HepG2 (cell line): Measurements from ENCODE around the gene ZBTB46. TPM values are rescaled to one million over a fixed set of nuclear protein-coding genes. Genes with fewer than 3 reads are reported as not detected.

ENCODE experiments used
- BRF2 ChIP-seq: sonication (generic); formaldehyde crosslinking; IDR thresholded peaks from 2 replicates; pipeline ENCODE4 v1.8.1; 2022; ENCODE audit warnings: mild to moderate bottlenecking, missing genetic modification reagents
- CHCHD3 ChIP-seq: sonication (generic); formaldehyde crosslinking; IDR thresholded peaks from 2 replicates; pipeline ENCODE4 v1.8.0; 2022; ENCODE audit warnings: mild to moderate bottlenecking, missing genetic modification reagents, moderate library complexity
- DNMT1 ChIP-seq: sonication (generic); formaldehyde crosslinking; IDR thresholded peaks from 2 replicates; pipeline ENCODE4 v1.5.1; 2020; ENCODE audit warnings: mild to moderate bottlenecking, missing genetic modification reagents
- IRF9 ChIP-seq: sonication (generic); formaldehyde crosslinking; IDR thresholded peaks from 2 replicates; pipeline ENCODE4 v1.8.0; 2022; ENCODE audit warnings: missing genetic modification reagents, mild to moderate bottlenecking, borderline replicate concordance
- KLF11 ChIP-seq: IDR thresholded peaks from 2 replicates; pipeline ENCODE4 v1.6.1; 2016; ENCODE audit warnings: missing compliant biosample characterization
- MAZ ChIP-seq, 2 experiments: sonication (generic) in 1 of 2; formaldehyde crosslinking in 1 of 2; IDR thresholded peaks; 2 replicates each; pipeline versions ENCODE4 v1.5.0 to v1.6.1; 2012 to 2020; ENCODE audit warnings: low read depth in 2 of 2, mild to moderate bottlenecking in 2 of 2, borderline replicate concordance in 1 of 2, improper control_type of control experiment in 1 of 2, low read length in 1 of 2, missing genetic modification reagents in 1 of 2, moderate library complexity in 1 of 2
- MTERF4 ChIP-seq: sonication (generic); formaldehyde crosslinking; IDR thresholded peaks from 2 replicates; pipeline ENCODE4 v1.8.0; 2023; ENCODE audit warnings: mild to moderate bottlenecking, missing genetic modification reagents
- PCBP1 ChIP-seq: fragments of 200-400 bp; formaldehyde crosslinking; IDR thresholded peaks from 2 replicates; pipeline ENCODE4 v1.6.1; 2017; ENCODE audit warnings: mild to moderate bottlenecking, low read depth, low read length, borderline replicate concordance
- PLSCR1 ChIP-seq: sonication (generic); formaldehyde crosslinking; IDR thresholded peaks from 2 replicates; pipeline ENCODE4 v1.5.0; 2020; ENCODE audit warnings: missing genetic modification reagents, mild to moderate bottlenecking, borderline replicate concordance
- TEF ChIP-seq: sonication (generic); formaldehyde crosslinking; IDR thresholded peaks from 2 replicates; pipeline ENCODE4 v1.5.0; 2020; ENCODE audit warnings: missing genetic modification reagents
- TFE3 ChIP-seq: IDR thresholded peaks from 2 replicates; pipeline ENCODE4 v1.6.1; 2016
- ZNF276 ChIP-seq: sonication (generic); formaldehyde crosslinking; IDR thresholded peaks from 2 replicates; pipeline ENCODE4 v1.4.0; 2020; ENCODE audit warnings: mild to moderate bottlenecking, low read depth, missing genetic modification reagents
- ZNF639 ChIP-seq: conservative IDR thresholded peaks from 2 replicates; pipeline ENCODE4 v1.6.1; 2018; ENCODE audit warnings: missing genetic modification reagents
- ZNF691 ChIP-seq: sonication (generic); formaldehyde crosslinking; IDR thresholded peaks from 2 replicates; pipeline ENCODE4 v1.4.0; 2020; ENCODE audit warnings: missing genetic modification reagents, low read depth, mild to moderate bottlenecking, borderline replicate concordance
- polyA plus RNA-seq, 8 experiments: library from polyadenylated mRNA; depleted of rRNA in 3 of 8; stranded (reverse) in 7 of 8; unstranded in 1 of 8; fragments of >200 nt; fragmentation: Illumina TruSeq in 4 of 8; extraction: Trizol in 4 of 8; gene quantifications; 2 replicates each; pipeline versions ENCODE4 v1.2.1 to v1.2.3, GENCODE V29; 2011 to 2016; ENCODE audit warnings: low read depth in 4 of 8, missing spikeins in 1 of 8, mixed read lengths in 1 of 8; ENCODE audit not compliant: insufficient read depth in 1 of 8
- total RNA-seq, 5 experiments: library from RNA; depleted of rRNA; stranded (reverse); fragments of >200 nt; fragmentation: Illumina TruSeq; extraction: Trizol; gene quantifications; 2 replicates each; pipeline ENCODE4 v1.2.3, GENCODE V29; 2016; ENCODE audit warnings: low read depth in 1 of 5

The ZBTB46 gene
- total and polyA plus RNA-seq, 2 of the 13 experiments (the other 11 are each of a cell fraction or from before 2014, with no cell fraction given) = 1.6 to 13.5 TPM

GRCh38 chr20:63863021-63863797 is 32.1 kb upstream of the ZBTB46 start (continued):
- TF ChIP-seq TFE3 (no peak; the same call in 1 of the 2 replicates), PLSCR1 (no peak), ZNF691 (CRISPR knock-in tag) (no peak; the same call in 1 of the 2 replicates), MTERF4 (no peak), PCBP1 (no peak), DNMT1 (CRISPR knock-in tag) (peak; percentile 50; the same call in 1 of the 2 replicates), IRF9 (no peak), BRF2 (peak; percentile 31; the same call in 1 of the 2 replicates), ZNF276 (CRISPR knock-in tag) (no peak), ZNF639 (CRISPR knock-in tag) (no peak), KLF11 (CRISPR knock-in tag) (0 out of 2 replicates have a peak, but pooled peaks have one; percentile 14), TEF (no peak), CHCHD3 (CRISPR knock-in tag) (0 out of 2 replicates have a peak, but pooled peaks have one; percentile 22), MAZ (IDR thresholded peaks at IDR 0.05; ENCODE audit: borderline replicate concordance, low read depth, low read length) (no peak), MAZ (CRISPR knock-in tag; IDR thresholded peaks at IDR 0.05; ENCODE audit: low read depth) (no peak; the same call in 1 of the 2 replicates)
